ENCODE data around the gene SLC22A5.

Gene SLC22A5

GRCh38 chr5:132383261-132383660 is 13.8 kb downstream of the SLC22A5 start:
- DNase-seq (ENCODE audit: extremely low read depth, low read depth), result no peak
- TF ChIP-seq, protein P1, sequence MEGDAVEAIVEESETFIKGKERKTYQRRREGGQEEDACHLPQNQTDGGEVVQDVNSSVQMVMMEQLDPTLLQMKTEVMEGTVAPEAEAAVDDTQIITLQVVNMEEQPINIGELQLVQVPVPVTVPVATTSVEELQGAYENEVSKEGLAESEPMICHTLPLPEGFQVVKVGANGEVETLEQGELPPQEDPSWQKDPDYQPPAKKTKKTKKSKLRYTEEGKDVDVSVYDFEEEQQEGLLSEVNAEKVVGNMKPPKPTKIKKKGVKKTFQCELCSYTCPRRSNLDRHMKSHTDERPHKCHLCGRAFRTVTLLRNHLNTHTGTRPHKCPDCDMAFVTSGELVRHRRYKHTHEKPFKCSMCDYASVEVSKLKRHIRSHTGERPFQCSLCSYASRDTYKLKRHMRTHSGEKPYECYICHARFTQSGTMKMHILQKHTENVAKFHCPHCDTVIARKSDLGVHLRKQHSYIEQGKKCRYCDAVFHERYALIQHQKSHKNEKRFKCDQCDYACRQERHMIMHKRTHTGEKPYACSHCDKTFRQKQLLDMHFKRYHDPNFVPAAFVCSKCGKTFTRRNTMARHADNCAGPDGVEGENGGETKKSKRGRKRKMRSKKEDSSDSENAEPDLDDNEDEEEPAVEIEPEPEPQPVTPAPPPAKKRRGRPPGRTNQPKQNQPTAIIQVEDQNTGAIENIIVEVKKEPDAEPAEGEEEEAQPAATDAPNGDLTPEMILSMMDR (IDR thresholded peaks at IDR 0.05; ENCODE audit: low read depth, low read length), result no peak

GRCh38 chr5:132383984-132384383 is 14.5 kb downstream of the SLC22A5 start:
- DNase-seq (ENCODE audit: extremely low read depth, low read depth), result no peak
- TF ChIP-seq, protein P1 (IDR thresholded peaks at IDR 0.05; ENCODE audit: low read depth, low read length), result no peak

DNA sequence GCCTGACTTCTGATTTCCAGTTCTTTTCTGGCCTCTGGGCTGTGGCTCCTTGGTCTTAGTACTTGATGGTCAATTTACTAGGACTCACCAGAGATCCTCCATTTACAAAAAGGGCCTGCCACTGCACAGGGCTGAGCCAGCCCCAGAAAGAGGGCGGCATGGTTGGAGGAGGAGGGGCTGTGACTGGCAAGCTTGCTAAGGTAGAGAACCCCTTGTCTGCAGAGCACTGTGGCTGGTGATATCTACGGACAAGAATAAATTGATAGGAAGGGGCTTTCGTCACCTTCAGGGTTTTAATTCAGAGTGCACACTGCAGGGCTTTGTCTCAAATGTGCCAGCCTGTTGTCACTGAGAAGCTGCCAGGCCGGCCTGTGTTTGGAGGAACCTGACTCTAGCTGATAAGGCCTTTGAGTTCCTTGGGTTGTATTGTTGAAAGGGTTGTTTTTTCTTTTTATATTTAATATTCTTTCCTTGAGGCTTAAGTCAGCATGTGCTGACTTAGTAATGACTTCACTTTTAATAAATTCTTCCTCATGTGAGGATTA is 15.1 kb downstream of the SLC22A5 start:
- TF ChIP-seq, protein P1 (IDR thresholded peaks at IDR 0.05; ENCODE audit: low read depth, low read length), result no peak
- no peak for DNase-seq (ENCODE audit: extremely low read depth, low read depth)

DNA sequence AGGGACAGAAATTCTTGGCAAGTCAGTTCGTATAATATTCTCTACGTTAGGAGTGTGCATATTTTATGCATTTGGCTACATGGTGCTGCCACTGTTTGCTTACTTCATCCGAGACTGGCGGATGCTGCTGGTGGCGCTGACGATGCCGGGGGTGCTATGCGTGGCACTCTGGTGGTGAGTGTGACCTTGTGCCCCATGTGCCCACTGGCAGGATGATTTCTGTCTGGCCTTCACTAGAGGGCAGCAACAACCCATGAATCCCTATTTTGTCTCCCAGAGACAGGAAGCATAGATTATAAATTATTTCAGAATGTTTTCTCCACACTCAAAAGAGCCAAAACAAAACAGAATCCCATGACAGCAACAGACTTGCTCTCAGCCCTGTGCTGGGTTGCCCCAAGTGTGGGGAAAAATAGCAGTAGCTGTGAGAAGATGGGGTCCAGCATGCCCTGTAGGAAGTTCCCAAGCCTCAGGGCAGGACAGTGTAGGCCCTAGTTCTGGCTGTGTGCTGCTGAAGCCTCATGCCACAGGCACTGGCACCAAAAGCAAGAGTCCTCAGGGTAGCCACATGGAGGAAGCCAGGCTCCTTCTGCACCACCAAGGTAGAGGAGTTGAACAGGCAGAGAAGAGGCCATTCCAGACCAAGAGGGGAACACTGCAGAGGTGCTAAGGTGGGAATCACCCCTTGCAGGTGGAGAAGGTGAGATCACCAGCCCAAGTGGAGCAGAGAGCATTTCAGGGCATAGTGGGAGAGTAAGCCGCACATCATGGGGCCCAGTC is 16.0 kb downstream of the SLC22A5 start:
- TF ChIP-seq, protein P1 (IDR thresholded peaks at IDR 0.05; ENCODE audit: low read depth, low read length), result peak; percentile 82
- DNase-seq (ENCODE audit: extremely low read depth, low read depth), result no peak

GRCh38 chr5:132386644-132387286 is 17.3 kb downstream of the SLC22A5 start:
- no peak for DNase-seq (ENCODE audit: extremely low read depth, low read depth)
- TF ChIP-seq, protein P1 (IDR thresholded peaks at IDR 0.05; ENCODE audit: low read depth, low read length), result peak; percentile 89

DNA sequence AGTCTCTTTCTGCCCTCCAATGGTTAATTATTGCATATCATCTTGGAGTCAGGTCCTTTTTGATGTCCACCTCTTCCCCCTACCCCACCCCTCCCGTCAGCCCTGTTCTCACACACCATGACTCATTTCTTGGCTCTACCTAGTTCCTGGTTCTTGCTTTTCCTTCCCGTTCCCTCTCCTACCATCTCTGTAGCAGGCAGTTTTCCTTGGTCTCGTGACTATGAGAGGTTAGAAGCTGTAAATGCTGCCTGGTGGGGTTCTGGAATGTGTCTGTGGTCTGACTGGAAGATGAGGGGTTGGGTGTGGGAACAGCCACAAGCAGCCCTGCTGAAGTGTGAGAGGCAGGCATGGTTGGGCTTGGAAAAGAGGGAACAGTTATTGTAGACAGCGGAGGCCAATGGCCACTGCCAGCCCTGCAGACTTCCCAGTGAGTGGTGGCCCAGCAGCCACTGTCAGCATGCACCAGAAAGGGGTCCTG is 18.2 kb downstream of the SLC22A5 start:
- TF ChIP-seq, protein P1 (IDR thresholded peaks at IDR 0.05; ENCODE audit: low read depth, low read length), result no peak
- peak; percentile 88 for DNase-seq (ENCODE audit: extremely low read depth, low read depth)

All from AG09319 (cell line).